OCI-LY3 (cell line): ENCODE results near the gene CSF2RB.

Experiments
- CTCF ChIP-seq: fragments of 200-600, 300-600 bp; sonication (generic); IDR thresholded peaks from 2 replicates; pipeline ENCODE4 v1.5.1; 2014; ENCODE audit warnings: antibody characterized with exemption, low read length, low read depth
- EZH2phosphoT487 ChIP-seq: fragments of 200-600 bp; shearing (Covaris generic); IDR thresholded peaks from 2 replicates; pipeline ENCODE4 v1.6.1; 2018; ENCODE audit warnings: antibody characterized with exemption, mixed run types, low read depth

- TF ChIP-seq CTCF = no peak
- no peak for TF ChIP-seq EZH2phosphoT487
Measured at GRCh38 chr22:36865346-36865745, 48.1 kb upstream of the CSF2RB start.
